ENCODE results near the gene PDSS2. TPM values are rescaled to one million over a fixed set of nuclear protein-coding genes. Genes with fewer than 3 reads are reported as not detected.
"Not testable (repeated sequence)": the region's sequence is repeated elsewhere in the genome, so short reads cannot be mapped to it uniquely, and the experiment has no call there.

Gene PDSS2
- total RNA-seq, 1 experiment from 2014 or later, result 9.2 TPM

DNA sequence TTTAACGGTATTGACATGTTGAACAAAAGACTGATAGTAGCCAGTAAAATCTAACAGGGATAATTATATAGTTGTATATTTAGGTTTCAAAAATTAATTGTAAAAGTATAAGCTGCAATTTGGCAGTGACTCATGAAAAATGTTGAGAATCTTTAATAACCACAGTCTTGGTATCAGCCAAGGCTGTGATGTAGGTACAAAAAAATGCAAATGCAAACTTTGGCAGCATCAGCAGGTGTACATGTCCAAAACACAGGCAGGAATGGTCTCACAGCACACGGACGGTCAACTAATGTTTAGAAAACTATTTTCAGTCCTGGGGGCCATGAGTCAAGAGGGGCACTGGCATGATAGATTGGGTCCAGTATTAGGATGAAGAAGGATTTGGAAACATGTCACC, 285.6 kb downstream of the PDSS2 start:
- DNase-seq (ENCODE audit: low spot score), result no peak

- no peak for DNase-seq (ENCODE audit: low spot score)
Observed at GRCh38 chr6:107171513-107171912, 287.9 kb downstream of the PDSS2 start.

DNA sequence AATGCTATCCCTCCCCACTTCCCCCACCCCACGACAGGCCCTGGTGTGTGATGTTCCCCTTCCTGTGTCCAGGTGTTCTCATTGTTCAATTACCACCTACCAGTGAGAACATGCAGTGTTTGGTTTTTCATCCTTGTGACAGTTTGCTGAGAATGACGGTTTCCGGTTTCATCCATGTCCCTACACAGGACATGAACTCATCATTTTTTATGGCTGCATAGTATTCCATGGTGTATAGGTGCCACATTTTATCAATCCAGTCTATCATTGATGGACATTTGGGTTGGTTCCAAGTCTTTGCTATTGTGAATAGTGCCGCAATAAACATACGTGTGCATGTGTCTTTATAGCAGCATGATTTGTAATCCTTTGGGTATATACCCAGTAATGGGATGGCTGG, 295.1 kb downstream of the PDSS2 start:
- DNase-seq (ENCODE audit: low spot score), result not testable (repeated sequence)

DNA sequence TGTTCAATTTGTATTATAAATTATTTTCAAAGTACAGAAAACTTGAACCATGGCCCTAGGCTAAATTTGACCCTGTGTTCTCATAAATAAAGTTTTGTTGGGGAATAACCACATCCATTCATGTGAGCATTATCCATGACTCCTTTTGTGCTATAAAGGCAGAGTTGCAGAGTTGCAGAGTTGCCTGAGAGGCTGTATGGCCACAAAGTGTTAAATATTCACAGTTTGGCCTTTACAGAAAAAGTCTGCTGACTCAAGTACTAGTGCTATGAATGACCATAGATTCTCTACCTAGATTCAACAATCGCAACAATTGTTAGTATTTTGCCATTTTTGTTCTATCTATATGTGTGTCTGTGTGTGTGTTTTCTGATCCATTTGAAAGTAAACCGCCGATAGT, 297.8 kb downstream of the PDSS2 start:
- no peak for DNase-seq (ENCODE audit: low spot score)

DNA sequence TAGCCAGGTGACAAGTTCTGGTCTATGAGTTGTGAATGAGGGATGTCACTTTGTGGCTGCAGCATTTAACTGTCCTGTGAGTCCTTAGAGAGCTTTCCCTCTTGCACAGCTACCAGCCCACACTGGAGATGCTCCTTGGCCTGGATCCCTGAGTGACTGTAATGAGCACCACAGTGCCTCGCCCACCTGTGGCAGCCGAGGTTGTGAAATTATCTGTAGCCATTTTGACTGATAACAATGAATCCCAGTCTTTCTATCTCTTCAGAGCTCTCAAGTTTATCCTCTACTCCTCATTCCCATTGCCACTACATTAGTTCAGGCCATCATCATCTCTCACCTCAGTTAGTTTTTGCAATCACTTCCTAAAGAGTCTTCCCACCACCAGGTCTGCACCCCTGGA, 302.7 kb downstream of the PDSS2 start:
- DNase-seq (ENCODE audit: low spot score), result no peak

DNA sequence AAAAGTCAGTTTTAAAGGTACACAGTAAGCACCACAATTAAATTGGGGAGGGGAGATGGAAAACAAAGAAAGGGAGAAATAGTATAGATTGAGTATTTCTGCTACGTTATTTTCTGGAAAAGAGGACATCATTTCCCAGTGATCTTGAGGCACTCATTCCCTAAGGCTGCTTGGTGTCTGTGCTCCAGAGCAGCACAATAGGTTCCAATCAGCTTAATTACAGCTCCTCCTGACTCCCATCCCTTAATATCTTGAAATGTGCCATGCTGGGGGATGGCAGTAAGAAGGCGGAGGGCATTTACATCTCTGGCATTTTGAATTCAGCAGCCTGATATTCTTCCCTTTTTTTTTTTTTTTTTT, 304.6 kb downstream of the PDSS2 start:
- DNase-seq (ENCODE audit: low spot score), result no peak

DNA sequence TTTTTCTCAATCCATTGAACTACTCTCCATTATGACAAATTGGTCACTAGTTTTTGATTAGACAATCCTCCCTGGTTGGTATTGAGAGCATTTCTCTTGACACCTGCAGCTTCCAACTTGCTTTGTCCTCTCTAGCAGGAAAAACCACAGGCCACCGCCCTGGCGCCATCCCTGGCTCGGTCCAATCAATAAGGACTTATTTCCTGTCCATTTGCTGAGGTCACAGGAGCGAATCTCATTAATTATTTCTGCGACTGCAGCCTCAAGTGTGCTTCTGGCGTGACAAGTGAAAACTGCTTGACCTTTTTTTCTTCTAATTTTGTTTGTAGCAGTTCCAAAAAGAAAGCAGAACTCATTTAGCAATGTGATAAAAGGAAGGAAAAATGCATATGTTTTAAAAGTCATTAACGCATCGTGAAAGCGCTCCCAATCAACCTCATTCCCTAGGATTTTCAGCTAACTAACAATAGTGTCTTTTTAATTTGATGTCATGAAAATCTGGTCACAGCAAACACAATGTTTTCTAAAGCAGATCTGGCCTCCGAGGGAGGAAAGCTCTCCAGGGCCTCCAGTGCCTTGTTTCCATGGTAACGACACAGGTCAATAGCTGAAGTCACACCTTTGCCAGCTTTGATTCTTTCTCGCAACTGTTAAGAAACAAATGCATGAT, 305.1 kb downstream of the PDSS2 start:
- peak; percentile 7 for DNase-seq (ENCODE audit: low spot score)

GRCh38 chr6:107152638-107153430, 306.5 kb downstream of the PDSS2 start:
- peak; percentile 52 for DNase-seq (ENCODE audit: low spot score)

GRCh38 chr6:107144666-107145065, 314.7 kb downstream of the PDSS2 start:
- DNase-seq (ENCODE audit: low spot score), result no peak

- no peak for DNase-seq (ENCODE audit: low spot score)
Observed at GRCh38 chr6:107144014-107144413, 315.4 kb downstream of the PDSS2 start.

GRCh38 chr6:107140581-107140980, 318.8 kb downstream of the PDSS2 start:
- DNase-seq (ENCODE audit: low spot score), result no peak

GRCh38 chr6:107136324-107136723, 323.0 kb downstream of the PDSS2 start:
- DNase-seq (ENCODE audit: low spot score), result not testable (repeated sequence)

DNA sequence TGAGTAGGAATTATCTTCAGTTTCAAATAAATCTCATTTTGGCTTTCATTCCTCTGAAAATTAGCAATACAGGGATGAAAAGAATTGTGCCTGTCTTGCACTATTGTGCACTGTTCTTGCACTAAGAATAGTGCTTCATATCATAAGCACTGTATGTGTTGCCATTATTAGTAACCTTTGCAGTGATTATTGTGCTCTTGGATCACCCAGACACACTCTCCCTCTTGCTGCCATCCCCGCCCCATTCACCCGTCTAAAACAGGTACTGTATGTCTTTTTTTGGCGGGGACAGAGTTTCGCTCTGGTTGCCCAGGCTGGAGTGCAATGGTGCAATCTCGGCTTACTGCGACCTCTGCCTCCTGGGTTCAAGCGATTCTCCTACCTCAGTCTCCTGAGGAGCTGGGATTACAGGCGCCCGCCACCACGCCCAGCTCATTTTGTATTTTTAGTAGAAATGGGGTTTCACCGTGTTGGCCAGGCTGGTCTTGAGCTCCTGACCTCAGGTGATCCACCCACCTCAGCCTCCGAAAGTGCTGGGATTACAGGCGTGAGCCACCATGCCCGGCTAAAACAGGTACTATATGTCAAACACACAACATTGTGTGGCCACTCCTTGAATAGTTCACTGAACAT, 324.2 kb downstream of the PDSS2 start:
- DNase-seq (ENCODE audit: low spot score), result not testable (repeated sequence)

GRCh38 chr6:107132330-107132954, 326.9 kb downstream of the PDSS2 start:
- DNase-seq (ENCODE audit: low spot score), result peak; percentile 41

DNA sequence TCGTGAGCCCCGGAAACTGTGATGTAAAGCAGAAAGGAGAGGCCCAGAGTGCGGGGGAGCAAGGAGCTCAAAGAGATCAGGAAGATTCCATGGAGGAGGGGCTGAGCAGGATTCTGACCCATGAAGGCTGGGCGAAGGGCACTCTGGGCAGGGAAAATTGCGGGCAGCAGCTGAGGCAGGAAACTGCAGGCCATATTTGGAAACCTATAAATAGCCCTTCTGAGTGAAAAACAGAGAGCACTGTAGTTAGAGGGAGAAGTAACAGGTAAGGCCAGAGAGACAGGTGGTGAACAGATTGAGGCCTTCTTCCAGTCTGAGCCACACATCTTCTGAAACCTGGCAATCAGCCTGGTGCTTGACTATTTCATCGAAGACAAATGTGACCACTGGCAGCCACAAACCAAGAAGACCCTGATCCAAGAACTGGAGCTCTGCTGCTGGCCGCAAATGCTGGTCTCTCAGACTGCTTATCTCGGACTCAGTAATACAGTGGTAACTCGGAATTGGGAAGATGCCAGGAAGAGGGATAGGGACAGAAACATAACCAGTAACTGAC, 329.9 kb downstream of the PDSS2 start:
- no peak for DNase-seq (ENCODE audit: low spot score)

- no peak for DNase-seq (ENCODE audit: low spot score)
Observed at GRCh38 chr6:107128577-107128976, 330.8 kb downstream of the PDSS2 start.

DNA sequence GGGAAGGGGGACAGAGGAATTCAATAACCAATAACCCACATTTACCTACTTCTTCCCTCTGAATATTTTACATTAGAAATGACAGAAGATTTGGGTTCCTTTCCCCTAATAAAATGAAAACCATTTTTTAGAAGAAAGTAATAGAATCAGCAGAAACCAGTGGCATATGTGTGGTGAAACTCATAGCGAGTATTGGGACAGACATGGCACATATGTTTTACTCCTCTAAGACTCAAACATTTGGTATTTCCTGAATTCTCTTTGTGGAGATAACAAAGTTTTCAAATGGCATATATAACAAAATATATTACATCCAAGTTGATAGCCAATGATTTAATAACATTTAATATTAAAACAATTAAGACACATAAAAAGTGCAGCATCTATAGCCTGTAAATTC, 331.2 kb downstream of the PDSS2 start:
- DNase-seq (ENCODE audit: low spot score), result no peak

DNA sequence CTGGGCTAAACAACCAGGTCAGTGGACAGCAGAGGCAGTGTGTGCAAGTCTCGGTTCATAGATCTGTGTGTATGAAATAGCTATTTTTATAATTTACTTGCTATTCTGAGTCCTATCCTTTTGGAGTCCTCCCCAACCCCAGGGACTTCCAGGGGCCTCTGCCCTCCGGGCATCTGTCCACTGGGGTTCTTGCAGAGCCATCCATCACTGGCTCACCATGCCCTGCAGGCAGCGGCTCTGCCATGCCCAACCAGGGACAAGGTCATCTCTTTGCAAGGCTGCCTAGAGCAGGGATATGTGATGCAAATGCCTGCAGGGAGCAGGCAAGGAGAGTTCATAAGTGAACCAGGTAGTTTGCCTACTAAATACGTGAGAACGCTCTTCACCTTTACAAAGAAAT, 333.6 kb downstream of the PDSS2 start:
- DNase-seq (ENCODE audit: low spot score), result no peak

- DNase-seq (ENCODE audit: low spot score), result no peak
Observed at GRCh38 chr6:107124934-107125348, 334.4 kb downstream of the PDSS2 start.

GRCh38 chr6:107123501-107123900, 335.9 kb downstream of the PDSS2 start:
- no peak for DNase-seq (ENCODE audit: low spot score)

DNA sequence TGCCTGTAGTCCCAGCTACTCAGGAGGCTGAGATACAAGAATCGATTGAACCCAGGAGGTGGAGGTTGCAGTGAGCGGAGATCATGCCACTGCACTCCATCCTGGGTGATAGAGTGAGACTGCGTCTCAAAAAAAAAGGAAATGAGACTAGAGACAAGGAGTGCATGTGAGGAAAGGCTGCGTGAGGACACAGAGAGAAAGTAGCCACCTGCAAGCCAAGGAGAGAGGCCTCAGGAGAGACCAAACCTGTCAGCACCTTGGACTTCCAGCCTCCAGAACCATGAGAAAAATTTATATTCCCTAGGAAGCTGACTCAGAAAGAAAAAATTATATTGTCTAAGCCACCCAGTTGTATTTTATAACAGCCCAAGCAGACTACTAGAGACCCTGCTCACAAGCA, 336.6 kb downstream of the PDSS2 start:
- DNase-seq (ENCODE audit: low spot score), result no peak

GRCh38 chr6:107121964-107122495, 337.3 kb downstream of the PDSS2 start:
- DNase-seq (ENCODE audit: low spot score), result no peak
